DMS79 treated with DMSO at 0.1 percent for 48 hours (cell line): ENCODE data around the gene UBE4A.

Experiments used
- DNase-seq: peaks from one replicate; lab custom pipeline; 2025; lab: John Stamatoyannopoulos, UW

The UBE4A gene, protein sequence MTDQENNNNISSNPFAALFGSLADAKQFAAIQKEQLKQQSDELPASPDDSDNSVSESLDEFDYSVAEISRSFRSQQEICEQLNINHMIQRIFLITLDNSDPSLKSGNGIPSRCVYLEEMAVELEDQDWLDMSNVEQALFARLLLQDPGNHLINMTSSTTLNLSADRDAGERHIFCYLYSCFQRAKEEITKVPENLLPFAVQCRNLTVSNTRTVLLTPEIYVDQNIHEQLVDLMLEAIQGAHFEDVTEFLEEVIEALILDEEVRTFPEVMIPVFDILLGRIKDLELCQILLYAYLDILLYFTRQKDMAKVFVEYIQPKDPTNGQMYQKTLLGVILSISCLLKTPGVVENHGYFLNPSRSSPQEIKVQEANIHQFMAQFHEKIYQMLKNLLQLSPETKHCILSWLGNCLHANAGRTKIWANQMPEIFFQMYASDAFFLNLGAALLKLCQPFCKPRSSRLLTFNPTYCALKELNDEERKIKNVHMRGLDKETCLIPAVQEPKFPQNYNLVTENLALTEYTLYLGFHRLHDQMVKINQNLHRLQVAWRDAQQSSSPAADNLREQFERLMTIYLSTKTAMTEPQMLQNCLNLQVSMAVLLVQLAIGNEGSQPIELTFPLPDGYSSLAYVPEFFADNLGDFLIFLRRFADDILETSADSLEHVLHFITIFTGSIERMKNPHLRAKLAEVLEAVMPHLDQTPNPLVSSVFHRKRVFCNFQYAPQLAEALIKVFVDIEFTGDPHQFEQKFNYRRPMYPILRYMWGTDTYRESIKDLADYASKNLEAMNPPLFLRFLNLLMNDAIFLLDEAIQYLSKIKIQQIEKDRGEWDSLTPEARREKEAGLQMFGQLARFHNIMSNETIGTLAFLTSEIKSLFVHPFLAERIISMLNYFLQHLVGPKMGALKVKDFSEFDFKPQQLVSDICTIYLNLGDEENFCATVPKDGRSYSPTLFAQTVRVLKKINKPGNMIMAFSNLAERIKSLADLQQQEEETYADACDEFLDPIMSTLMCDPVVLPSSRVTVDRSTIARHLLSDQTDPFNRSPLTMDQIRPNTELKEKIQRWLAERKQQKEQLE

DNA sequence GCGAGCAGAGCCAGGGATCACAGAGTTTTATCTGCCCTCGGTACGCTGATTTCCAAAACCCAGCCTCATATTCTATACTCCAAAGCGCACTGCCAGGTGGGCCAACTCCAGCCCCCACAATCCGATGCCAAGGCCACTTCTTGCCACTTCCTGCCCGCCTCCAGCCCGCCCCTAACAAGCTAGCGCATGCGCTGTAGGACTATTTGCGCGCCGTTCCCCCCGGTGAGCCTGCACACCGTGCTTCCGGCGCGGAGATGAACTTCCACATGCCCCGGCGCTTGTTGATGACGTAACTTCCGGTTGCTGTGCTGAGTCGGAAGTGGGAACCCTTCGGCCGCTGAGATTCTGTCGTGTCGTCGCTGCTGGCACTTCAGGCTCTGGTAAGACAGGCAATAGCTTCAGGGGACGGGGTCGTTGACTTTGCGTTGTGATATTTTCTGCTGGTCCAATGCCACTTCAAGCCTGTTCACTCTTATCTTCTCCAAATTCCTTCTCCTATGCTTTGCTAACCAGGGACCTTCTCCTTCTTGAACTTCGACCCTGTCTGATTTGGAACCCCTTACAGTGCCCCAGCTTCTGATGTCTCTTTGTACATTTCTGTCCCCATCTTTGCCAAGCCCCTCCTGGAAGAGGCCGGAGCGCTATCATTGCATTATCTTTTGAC is at the start of gene UBE4A:
UBE4A (plus strand) TSS at position 306 of the 664 bp plus-strand sequence. CDS start 5,481 bp downstream, outside the sequence.
- DNase-seq = peak; percentile 98

DNA sequence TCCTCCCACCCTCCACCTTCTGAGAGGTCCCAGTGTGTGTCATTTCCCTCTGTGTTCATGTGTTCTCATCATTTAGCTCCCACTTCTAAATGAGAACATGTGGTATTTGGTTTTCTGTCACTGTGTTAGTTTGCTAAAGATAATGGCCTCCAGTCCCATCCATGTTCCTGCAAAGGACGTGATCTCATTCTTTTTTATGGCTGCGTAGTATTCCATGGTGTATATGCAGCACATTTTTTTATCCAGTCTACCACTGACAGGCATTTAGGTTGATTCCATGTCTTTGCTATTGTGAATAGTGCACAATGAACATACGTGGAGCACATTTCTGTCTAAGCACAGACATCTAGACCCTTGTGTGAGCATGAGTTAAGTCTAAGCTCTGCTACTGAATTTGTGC is 49.1 kb upstream of the UBE4A start:
- DNase-seq = no peak

DNA sequence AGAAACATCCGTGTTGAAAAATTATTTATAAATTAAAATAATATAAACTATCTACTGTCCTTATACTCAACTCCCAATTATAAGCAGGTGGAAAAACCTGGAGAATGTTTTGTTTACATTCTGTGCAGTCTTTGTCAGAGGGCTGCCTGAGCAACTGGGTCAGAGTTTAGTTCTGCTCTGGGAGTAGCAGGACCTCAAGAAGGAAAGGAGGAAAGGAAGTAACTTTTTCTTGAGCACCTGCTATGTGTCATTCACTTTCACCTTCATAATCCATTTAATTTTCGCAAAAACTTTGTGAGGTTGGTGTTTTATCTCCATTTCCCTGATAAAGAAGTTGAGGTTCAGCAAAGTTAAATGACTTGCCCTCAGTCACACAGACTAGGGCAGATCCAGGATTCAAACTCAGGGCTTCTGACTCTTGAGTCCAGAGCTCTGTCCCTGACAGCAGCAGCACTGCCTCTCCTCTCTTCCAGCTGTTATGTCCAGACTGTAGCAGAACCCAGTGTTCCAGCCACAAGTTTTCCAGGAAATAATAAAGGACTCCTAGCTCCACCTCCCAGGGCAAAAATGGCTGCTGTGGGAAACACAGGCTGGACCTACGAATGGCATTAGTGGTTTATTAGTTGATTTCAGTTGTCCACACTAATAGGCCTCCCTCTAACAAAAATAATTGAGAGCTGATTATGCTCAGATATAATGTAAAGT is 48.5 kb upstream of the UBE4A start:
- DNase-seq = no peak

DNA sequence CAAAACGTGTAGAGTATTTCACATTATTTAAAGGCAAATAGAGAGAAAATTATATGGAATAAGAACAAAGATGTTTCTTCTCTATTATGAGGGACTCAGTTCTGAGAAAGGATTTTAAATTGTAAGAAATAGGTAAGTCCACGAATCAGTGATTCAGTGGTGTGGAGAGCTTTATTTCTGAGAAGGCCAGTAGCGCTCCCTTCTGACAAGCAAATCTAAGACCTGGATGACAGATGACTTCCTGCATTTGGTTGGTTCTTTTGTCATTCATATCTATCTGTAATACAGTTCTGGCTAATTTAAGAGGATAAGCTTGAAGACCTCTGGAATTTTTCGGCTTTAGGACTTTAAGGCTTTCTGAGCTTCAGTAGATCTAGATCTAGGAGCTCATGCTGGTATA is 47.9 kb upstream of the UBE4A start:
- DNase-seq = no peak

DNA sequence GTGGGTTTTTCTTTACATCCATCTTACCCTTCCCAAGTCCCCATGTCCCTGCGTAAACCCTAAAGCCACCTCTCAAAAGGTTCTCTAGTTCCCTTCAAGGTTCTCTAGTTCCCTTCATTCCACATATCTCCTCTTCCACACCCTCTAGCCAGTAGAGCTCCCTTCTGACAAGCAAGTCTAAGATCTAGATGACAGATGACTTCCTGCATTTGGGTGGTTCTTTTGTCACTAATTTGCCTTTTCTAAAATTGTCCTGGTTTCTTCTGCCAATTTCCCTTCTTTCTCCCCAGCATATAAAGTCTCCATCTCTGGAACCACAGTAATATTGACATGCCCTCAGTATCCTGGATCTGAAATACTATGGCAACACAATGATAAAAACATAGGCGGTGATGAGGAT is 47.1 kb upstream of the UBE4A start:
- no peak for DNase-seq

DNA sequence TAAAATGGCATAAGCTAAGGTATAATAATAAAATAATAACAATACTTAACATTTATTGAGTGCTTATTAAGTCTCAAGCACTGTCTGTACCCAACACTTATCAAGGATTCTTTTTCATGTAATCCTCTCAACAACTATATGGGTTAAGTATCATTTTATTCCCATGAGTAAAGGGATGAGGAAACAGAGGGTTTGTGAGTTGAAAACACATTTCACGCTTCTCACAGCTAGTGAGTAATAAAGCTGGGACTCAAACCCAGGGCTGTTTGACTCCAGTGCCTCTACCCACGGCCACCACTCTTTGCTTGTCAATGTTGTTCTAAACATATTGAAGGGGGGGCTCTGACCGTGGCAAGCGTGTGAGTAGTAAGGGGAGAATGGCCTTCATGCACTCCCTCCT is 46.2 kb upstream of the UBE4A start:
- DNase-seq = no peak

DNA sequence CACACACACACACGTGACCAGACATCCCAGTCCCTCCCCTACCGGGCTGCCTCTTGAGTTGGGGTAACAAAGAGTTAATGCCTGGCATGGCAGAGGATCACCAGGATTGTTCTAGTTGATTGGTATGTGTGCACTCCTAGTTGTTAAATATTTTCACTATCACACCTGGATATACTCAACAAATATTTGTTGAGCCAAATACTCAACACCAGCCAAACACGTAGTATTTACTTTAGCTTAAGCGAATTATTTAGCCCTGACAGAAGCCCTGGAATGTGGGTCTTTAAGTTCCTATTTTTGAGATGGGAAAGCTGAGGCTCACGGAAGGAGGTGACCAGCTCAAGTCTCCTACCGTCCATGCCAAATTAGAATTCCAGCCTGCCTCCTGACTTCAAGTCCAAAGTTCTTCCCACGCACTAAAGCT is 44.4 kb upstream of the UBE4A start:
- no peak for DNase-seq

DNA sequence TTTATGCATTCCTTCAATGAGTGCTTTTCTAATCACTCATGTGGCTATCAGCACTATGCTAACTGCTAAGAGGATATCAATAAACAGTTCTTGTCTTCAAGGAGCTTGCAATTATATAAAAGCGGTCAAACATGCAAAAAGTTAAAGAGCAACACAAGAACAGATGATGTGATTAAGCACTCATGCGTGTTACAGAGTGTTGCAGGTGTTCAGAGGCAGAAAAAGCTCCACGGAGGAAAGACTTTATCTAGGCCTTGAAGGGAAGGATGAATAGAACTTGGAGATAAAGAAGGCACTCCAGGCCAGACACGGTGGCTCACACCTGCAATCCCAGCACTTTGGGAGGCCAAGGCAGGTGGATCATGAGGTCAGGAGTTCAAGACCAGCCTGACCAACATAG is 41.3 kb upstream of the UBE4A start:
- no peak for DNase-seq

DNA sequence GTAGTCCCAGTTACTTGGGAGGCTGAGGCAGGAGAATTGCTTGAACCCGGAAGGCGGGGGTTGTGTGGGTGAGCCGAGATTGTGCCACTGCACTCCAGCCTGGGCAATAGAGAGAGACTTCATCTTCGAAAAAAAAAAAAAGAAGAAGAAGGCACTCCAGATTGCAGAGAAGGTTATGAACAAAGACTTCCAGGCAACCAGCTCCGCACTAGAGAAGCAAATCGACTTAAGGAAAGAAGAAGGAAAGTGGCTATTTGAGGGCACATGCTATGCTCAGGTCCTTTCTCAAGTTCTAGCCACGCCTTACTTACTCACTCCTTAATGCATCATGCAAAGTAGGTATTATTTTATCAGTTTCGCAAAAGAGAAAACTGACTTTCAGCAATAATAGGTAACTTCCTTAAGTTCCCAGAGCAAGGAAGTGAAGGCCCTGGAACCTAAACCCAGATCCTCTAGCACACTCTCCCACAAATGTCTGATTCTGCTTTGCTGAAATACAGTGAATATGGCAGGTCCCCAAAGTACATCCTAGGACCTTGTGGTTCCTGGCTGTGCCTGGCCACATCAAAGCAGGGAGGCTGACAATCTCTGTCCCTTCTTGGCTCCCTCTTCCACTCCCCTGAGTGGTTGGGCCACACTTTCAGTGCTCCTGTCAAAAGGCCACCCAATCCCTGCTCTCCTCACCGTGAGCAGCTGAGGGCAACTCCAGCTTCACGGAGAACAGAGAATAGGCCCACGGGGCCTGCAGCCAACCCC is 40.6 kb upstream of the UBE4A start:
- no peak for DNase-seq

DNA sequence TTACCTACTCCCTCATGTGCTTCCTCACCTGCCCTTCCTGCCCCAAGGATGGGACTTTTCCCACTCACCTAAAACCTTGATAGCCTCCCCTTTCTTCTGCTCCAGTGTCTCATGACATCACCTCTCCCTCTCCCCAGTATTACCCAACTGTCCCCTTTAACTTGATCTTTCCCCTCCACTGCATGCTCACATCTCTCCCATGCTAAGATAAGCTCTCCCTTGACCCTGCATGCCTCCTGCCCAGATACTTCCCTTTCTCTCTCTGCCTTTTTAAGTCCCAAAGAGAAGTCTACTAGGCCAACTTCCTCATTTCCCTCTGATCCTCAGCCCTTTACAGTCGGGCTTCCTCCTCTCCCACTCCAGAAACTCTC is 40.1 kb upstream of the UBE4A start:
- no peak for DNase-seq

DNA sequence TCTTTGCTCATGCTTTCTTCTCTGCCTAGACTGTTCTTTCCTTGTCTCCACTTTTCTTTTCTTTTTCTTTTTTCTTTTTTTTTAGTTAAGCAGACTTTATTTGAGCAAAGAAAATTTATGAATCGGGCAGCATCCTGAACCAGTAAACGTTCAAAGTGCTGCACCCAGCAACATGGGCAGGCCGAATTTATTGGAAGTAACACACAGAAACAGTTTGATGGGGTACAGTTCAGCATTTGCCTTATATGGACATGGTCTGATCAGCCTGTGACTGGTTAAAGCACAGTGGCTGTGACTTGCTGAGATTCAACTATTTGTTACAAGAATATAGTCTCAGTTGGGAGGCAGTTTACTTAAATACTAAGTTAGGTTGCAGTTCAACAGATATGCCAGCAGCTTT is 38.9 kb upstream of the UBE4A start:
- DNase-seq = no peak

DNA sequence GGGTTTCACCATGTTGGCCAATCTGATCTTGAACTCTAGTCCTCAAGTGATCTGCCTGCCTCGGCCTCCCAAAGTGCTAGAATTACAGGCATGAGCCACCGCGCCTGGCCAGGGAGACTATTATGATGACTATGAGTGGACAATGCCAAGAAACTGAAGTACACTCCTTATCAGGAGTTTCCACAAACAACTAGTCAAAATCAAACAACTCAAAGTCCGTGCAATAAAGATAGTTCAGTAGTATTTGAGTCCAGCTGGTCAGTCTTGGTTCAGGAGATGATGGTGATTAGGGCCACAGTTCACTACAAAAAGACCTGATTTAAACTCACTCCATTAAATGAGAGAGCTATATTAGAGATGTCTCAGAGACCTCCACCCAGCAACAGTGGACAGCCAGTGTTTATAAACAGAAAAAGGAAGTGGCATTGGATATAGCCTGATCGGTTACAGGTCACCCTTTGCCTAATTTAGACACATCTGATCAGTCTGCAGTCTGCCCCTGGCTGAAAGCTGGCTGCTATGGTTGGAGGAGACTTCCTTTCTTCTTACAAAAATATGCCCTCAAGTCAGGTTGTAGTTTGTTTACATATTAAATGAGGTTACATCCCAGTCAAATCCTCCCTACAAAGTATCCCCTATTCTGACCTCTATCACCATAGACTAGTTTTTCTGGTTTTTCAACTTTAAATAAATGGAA is 37.9 kb upstream of the UBE4A start:
- no peak for DNase-seq

DNA sequence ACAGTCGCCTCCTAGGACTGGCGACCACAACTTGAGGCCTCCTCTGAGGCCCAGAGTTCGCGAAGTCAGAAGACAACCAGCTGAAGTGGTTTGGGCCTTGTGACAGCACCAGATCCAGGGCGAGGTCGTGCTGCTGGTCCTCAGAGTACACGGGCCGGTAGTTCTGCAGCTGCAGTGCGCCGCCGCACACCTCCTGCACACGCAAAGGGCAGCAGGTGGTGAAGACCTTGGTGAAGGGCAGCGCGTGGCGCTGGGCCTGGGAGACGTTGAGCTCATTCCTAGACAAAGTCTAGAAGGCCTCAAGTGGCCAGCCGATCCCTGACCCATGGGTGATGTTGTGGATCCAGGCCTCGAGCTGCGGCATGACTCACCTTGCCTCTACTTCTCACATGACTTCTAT is 36.7 kb upstream of the UBE4A start:
- DNase-seq = no peak

DNA sequence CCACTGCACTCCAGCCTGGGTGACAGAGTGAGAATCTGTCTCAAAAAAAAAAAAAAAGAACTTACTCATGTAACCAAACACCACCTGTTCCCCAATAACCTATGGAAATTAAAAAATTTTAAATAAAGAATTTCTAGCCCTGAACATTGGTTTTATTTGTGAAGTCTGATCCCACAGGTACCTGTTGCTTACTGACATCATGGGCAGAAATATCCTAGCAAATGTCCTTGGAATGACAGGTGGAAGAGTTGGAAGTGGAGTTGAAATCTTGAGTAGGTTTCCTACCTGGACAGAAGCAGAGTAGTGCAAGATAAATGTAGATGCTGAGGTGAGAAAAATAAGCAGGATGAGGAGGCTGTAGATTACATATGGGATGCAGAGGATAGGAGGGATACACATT is 34.1 kb upstream of the UBE4A start:
- DNase-seq = no peak

DNA sequence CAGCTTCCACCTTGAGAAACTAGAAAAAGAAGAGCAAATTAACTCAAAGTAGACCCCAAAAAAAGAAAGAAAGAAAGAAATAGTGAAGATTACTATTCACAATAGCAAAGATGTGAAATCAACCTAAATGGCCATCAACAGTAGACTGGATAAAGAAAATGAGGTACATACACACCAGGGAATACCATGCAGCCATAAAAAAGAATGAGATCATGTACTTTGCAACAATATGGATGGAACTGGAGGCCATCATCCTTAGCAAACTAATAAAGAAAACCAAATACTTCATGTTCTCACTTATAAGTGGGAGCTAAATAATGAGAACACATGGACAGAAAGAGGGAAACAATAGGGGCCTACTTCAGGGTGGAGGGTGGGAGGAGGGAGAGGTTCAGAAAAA is 30.7 kb upstream of the UBE4A start:
- no peak for DNase-seq

DNA sequence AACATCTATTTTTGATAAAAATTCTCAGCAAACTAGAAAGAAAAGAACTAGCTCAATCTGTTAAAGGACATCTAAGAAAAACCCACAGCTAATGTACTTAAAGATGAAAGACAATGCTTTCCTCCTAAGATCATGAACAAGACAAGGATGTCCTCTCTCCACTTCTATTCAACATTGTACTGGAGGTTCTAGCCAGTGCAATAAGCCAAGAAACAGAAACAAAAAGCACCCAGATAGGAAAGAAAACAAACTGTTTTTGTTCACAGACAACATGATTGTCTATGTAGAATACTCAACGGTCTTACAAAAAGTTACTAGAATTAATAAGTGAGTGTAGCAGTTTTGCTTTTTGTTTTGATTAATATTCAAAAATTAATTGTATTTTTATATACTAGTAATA is 24.7 kb upstream of the UBE4A start:
- no peak for DNase-seq

DNA sequence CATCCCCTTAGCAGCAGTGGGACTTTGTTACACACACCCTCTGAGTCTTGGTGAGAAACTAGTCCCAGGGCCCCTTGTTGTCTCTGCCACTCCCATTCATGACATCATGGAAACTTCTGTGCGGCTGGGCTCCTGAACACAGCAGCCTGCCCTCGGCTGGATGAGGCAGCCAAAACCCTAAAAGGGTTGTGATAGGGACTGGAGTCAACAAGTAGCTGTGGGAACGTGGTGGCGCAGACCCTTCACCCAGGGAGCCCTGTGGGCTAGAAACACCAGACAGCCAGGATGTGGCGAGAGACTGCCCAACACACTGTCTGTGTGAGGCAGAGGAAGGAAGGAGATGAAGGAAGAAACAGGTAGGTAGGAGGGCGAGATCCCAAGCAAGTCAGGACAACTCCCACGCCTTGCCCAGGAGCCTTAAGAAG is 20.8 kb upstream of the UBE4A start:
- no peak for DNase-seq

DNA sequence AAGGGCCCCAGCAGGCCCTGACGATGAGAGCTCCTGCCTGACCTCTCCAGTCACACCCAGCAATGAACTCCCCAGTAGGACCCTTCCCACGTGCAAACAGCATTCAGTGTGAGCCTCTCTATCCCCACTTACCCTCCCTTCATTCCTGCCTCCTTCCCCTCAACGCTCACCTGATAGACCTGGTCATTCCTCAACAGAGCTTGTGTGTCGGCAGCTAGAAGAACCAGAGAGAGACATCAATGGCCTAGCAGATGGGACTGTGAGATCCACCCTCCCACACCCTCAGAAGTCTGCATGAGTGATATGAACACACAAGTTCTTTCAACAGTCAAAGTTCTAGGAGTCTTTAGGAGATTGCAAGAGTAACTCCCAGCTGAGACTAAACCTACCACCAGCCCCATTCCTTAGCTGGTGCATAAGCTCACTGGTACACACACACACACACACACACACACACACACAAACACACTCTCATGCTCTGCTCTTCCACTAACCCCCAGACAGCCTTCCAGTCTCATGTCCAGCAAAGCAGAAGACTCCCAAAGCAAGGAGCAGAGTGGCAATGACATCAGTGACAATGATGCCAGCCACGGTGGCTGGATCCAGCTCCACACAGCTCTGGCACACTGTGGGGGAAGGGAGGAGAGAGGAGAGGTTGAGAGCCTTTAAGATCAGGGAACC is 20.0 kb upstream of the UBE4A start:
- no peak for DNase-seq

DNA sequence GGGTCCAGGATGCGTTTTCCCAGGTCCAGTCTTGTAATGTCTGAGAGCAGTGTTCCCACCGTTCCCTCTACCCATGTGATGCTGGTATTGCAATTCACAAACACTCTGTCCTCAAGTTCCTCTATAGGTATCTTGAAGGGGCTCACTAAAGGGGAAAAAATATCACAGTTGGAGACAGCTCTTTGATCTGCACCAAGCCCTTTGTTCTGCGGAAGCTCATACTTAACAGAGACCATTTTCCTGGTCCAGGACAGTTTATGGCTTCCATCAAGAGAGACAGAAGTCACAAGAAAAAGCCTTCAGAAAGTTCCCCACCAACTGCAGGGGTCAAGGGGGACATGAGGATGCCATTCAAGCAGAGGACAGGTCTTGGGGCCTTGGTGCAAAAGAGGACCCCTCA is 19.0 kb upstream of the UBE4A start:
- DNase-seq = no peak

DNA sequence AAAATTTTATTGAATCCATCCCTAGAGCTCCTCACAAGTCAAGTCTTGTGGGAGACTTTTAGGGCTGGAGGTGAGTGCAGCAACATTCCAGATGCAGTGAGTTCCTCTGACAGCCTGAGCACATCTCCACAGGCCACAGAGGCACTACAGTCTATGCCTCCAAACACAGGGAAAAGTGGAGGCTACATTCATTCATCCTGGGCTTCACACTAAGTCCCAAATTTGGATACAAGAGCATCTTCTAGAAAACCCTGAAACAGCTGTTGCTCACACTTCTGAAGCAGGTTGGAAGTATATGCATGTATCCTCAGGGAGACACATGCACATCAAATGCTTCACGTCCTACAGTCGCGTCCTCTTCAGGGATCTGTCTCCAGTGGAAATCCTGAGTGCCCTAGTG is 18.1 kb upstream of the UBE4A start:
- DNase-seq = no peak
